ENCODE measurements around the gene VAC14.

VAC14 gene

GRCh38 chr16:70740914-70741782, 59.8 kb downstream of the VAC14 start:
- no peak for DNase-seq

- DNase-seq = no peak
Observed at GRCh38 chr16:70740174-70740913, 60.6 kb downstream of the VAC14 start.

DNA sequence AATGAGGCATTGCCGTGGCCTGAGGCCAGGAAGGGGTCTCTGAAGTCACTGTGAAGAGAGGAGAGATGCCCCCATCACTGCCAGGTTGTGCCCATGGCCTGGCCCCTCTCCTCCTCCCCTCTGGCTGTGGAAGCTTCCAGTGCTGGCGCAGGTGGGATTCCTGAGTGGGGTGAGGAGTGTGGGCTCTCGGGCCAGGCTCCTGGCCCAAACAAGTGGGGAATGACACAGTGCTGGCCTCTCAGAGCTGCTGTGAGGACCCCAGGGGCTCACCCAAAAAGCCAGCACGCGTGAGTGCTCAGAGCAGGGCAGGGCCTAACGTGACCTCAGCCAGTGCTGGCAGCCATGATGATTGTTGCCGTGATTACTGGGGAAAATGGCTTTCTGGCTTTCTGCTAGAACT, 61.6 kb downstream of the VAC14 start:
- no peak for DNase-seq

DNA sequence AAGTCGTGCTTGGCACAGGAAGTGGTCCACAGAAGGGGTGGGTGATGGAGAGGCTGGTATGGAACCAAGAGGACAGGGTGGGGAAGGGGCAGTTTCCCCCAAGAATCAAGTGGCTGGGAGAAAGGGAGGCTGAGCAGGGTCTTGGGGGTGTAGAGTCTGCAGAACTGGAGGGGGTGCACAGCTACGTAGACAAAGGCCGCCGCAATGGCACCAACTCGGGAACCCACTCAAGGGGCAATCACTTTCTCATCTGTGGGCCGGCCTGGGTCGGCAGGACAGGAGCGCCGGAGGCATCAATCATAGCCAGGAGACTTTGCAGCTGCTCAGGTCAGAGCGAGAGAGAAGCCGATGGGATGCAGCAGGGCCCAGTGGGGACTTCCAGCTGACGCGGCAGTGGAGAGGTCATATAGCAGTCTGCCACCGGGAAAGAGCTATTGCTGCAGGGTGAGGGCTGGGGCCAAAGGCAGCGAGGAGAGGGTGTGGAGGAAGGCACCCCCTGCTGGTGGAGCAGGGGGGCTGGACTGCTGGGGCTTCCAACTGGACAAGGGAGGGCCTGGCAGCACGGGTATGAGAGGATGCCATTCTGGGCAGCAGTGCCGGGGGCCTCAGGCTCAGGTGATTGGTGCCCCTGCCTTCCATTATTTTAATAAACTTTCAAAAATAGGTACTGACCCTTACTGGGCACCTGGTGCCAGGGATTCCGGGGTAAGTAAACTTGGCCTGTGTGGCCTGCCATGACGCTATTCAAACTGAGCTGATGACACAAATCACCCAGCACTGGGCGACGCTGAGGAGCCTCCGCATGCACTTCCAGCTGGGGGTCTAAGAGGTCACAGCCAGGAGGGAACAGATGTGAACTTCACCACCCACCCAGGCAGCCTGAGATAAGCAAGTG, 62.6 kb downstream of the VAC14 start:
- no peak for DNase-seq

- DNase-seq = no peak
Observed at GRCh38 chr16:70737377-70738082, 63.4 kb downstream of the VAC14 start.

DNA sequence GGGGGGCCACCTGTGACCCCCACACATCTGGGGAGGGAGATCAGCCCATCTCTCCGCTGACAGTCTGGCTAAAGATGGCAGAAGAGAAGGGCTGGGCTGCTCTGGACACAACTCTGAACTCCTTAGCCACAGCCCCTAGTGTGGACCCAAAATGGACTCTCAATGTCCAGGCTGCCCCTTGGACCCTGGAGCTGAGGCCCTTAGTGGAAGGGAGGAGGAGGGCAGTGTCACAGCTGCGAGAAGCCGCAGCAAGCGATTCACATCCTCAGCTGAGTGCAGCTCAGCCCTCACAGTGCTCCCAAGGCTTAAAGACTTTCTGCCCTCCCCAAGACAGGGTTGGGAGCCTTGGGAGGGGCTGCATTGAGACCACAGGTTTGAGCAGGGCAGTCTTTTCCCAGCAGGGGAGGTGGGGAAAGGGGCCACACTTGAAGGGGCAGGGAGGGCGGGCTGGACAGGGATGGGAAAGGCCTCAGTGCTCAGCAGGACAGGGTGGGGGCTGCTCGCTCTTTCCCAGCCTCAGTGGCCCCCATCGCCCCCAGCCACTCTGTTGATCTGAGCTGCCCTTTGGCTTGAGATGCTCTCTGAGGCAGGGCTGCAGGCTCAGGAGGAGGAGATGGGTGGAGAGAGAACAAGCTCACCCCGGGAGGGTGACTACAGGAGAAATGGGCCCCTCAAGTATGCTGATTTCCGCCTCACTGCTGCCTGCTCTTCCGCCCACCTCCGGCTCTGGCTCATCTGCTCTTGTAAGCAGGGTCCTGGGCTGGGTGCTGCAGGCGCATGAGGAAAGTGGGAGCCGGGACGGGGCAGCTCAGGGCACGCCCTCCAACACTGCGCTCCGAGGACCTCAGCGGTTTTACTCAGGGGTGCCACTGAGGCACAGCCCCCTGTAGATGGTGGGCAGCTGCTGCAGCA, 64.2 kb downstream of the VAC14 start:
- no peak for DNase-seq

- DNase-seq = no peak
Observed at GRCh38 chr16:70735141-70735979, 65.6 kb downstream of the VAC14 start.

- DNase-seq = no peak
Observed at GRCh38 chr16:70734522-70735095, 66.3 kb downstream of the VAC14 start.

- no peak for DNase-seq
Observed at GRCh38 chr16:70730944-70731343, 70.0 kb downstream of the VAC14 start.

GRCh38 chr16:70730031-70730430, 70.9 kb downstream of the VAC14 start:
- DNase-seq = no peak

GRCh38 chr16:70729292-70729691, 71.7 kb downstream of the VAC14 start:
- no peak for DNase-seq

DNA sequence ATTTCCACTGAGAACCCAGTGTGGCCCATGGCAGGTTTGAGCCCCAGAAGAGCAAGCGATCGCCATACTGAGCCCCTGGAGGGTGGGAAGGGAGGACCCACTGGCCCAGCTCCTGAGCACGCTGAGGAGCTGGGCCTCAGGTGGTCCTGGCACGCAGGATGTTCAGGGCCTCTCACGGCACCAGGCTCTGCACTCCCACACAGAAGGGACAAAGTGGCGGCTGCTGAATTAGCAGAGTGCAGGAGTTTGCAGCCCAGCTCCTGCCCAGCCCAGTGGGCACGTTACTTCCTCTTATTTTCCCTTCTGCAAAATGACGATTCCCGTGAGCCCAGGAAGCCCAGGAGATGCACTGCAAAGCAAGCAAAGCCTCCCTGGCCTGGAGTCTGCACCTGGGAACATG, 72.8 kb downstream of the VAC14 start:
- no peak for DNase-seq

GRCh38 chr16:70726892-70727361, 74.0 kb downstream of the VAC14 start:
- no peak for DNase-seq

DNA sequence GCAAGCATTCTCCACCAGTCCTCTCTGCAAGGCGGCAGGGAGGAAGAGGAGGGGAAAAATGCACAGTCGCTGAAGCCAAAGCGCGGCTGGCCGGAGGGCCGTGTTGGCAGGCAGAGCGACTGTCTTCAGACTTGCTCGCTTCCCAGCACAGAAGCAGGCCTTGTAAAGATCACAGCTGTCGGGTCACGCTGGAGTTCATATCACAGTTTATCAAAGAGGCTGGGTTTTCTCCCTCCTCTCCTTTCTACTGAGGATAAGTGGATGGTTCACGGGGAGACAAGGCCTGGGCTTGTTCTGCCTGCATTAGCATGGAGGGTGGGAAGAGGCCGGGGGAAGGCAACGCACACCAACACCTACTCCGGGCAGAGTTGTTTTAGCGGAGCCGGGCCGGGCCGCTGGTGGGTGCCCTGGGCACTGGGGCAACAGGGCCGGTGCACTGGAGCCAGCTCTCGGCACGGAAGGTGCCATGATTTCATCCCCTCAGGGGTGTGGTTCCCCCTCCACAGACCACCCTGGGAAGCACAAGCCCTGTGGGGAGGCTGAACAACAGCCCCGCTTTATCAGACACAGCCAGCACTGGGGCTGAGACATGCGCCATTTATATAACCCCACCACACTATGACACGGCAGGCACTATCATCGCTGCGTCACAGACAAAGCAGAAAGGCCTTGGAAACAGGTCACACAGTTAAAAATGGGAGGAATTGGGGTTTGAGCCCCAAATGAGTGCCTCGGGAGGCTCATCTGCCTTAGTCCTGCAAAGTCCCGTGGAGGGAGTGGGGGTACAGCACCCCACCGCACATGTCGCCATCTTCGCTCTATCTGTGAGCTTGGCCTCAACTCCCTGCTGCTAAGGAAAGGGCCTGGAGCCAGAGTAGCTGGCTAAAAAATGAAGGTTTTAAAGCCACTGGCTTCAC, 74.8 kb downstream of the VAC14 start:
- no peak for DNase-seq

DNA sequence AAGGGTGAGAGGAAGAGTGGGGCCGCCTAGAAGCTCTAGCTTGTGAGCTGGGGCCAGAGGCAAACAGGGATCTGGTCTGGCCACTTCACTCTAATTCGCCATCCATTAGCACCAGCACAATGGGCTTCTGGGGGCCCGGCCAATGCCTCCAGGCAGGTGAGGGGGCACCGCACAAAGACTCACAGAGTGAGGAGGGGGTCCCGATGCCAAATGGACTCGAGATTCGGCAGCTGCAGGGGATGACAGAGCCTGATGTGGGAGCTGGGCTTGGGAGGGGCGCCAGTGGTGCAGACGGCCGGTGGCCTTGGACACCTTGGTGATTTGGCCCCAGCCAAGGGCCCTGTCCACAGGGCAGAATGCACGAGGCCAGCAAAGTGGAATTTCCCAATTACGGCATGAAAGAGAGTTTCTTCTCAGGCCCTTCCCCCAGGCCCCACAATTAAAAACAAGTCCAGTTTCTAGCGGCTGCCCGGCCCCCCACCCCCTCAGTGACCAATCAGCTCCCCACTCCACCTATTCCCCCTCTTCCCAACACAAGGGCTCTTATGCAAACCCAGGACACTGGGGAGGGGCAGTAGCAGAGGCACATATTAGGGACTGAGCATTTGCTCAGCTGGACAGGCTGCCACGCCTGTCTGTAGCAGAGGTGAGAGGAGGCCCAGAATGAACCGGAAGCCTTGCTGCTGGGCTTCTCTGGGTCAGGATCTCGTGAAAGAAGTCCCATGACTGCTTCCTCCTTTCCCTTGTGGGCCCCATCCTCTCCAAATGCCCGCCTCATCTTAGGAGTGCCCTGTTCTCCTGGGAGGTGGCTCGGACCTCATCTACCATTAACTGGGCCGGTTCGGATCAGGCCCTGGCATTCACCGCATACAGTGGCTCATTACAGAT, 75.7 kb downstream of the VAC14 start:
- DNase-seq = no peak

DNA sequence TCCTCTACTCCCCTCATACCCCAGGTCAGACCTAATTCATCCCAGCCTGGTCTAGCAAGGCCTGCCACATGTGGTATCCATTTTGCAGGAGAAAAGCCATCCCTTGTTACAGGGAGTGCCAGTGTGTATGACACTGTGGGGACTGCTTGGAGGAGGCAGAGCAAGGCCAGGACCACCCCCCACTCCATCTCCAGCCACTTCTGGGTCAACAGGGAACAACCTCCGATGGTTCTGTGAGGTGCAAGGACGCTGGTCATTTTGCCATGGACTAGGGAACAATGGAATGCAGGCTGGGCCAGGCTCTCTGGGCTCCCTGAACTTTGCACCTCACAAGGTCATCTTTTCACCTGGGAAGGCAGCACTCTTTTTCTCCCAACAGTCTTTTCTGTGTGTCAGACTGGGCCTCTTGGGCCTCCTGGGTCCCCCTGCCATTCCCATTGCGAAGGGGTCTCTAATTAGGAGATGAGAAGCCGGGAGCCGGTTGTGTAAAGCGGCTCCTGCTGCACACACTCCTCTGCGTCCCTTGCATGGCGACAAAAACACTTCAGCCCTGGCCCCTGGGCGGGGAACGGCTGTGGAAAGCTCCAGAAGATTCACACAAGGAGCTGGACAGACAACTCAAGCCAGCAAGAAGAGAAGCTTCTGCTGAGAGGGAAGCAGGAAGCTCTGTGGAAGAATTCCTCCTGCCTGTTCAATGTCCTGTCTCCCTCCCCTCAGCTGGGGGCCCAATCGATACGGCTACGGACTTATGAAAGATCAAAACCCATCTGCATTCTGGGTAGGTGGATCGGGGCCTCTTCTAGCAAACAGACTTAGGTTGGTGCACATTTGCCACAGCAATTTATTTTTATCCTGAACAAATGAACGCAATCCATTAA, 76.6 kb downstream of the VAC14 start:
- DNase-seq = no peak

DNA sequence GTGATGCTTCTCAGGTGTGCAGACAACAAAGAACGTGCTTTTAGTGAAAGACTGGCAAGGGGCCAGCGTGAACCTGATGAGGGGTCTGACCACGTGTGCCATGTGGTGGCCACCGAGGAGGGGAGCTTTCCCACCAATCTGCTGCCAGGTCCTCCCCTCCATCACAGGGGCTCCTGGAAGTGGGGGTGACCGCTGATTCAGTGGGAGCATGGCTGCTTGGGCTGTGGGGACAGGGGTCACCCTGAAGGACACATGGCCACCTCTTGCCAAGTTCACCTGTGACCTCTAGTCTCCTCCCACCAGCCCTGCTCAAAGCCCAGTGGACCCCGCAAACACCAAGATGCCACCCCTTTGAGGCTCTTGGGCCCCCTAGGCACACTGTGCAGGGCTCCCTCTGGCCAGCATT, 77.2 kb downstream of the VAC14 start:
- DNase-seq = no peak

All from NCI-H774 (cell line).